Measurements from ENCODE around the gene CCDC57.
"Not testable (repeated sequence)": the region's sequence is repeated elsewhere in the genome, so short reads cannot be mapped to it uniquely, and the experiment has no call there.

DNA sequence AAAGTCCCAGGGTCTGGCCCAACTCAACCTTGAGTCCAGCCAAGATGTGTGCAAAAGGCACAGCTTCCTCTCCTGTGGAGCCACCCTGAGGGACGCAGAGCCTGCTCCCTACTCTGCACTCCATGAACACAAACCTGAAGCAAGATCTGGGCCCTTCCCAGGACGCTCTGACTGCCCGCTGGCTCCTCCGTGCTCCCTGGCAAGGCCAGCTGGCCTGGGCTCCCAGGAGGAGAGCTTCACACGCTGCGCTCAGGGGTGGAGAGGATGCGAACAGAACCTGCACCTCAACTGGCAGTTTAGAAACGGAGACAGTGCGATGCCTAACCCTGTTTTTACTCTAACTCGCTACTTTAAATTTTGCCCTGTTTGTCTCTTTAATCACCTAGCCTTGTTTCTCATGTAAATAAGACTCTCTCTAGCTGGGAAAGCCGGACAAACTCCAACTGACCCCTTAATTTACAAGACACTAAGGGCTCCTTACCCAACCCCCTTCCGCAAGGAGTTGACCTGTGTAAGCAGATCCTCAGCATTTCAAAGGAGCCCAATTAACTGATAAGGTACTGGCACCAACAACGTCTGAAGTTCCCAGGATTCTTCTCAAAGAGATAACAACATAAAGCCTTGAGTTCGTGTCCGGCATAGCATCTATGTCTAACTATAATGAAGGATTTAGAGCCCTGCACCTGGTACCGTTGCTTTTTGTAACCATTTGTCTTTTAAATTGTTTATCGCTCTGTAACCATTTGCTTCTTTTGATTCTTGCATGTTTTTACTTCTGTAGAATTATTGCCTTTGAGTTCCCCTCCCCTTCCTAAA lies 38.4 kb downstream of the CCDC57 start:
- TF ChIP-seq POLR2A, POLR2AphosphoS5, CTCF, EP300 (IDR thresholded peaks at IDR 0.05): not testable (repeated sequence)

All from stomach (tissue), 4 donors.